NCI-H1436 (cell line): Measurements from ENCODE around the gene ARHGAP28.

ENCODE experiments used
- DNase-seq: peaks from one replicate; lab custom pipeline; 2025; lab: John Stamatoyannopoulos, UW

ARHGAP28 gene

GRCh38 chr18:6874315-6874714 lies 144.8 kb downstream of the ARHGAP28 start:
- no peak for DNase-seq

GRCh38 chr18:6875749-6876148 lies 146.2 kb downstream of the ARHGAP28 start:
- DNase-seq = no peak

GRCh38 chr18:6876641-6877041 lies 147.1 kb downstream of the ARHGAP28 start:
- DNase-seq = no peak

GRCh38 chr18:6877288-6877687 lies 147.8 kb downstream of the ARHGAP28 start:
- DNase-seq = no peak

GRCh38 chr18:6878556-6879297 lies 149.2 kb downstream of the ARHGAP28 start:
- no peak for DNase-seq

GRCh38 chr18:6879508-6880195 lies 150.1 kb downstream of the ARHGAP28 start:
- DNase-seq = no peak

GRCh38 chr18:6881034-6881820 lies 151.7 kb downstream of the ARHGAP28 start:
- DNase-seq = no peak

GRCh38 chr18:6882401-6882800 lies 152.9 kb downstream of the ARHGAP28 start:
- DNase-seq = no peak

- DNase-seq = no peak
Measured at GRCh38 chr18:6885006-6885481, 155.5 kb downstream of the ARHGAP28 start.

- peak; percentile 32 for DNase-seq
Measured at GRCh38 chr18:6885992-6886796, 156.7 kb downstream of the ARHGAP28 start.

GRCh38 chr18:6886797-6887330 lies 157.3 kb downstream of the ARHGAP28 start:
- DNase-seq = no peak

GRCh38 chr18:6891788-6892187 lies 162.3 kb downstream of the ARHGAP28 start:
- DNase-seq = no peak

- no peak for DNase-seq
Measured at GRCh38 chr18:6901286-6901926, 171.9 kb downstream of the ARHGAP28 start.

- DNase-seq = no peak
Measured at GRCh38 chr18:6917072-6917471, 187.6 kb downstream of the ARHGAP28 start.

- no peak for DNase-seq
Measured at GRCh38 chr18:6920099-6920955, 190.8 kb downstream of the ARHGAP28 start.

GRCh38 chr18:6921571-6921970 lies 192.1 kb downstream of the ARHGAP28 start:
- DNase-seq = no peak

GRCh38 chr18:6923220-6923619 lies 193.7 kb downstream of the ARHGAP28 start:
- DNase-seq = no peak

- no peak for DNase-seq
Measured at GRCh38 chr18:6927153-6927552, 197.6 kb downstream of the ARHGAP28 start.

- no peak for DNase-seq
Measured at GRCh38 chr18:6928359-6928758, 198.8 kb downstream of the ARHGAP28 start.
